GM21390 (cell line): Measurements from ENCODE around the gene NTPCR.
"Not testable (repeated sequence)": the region's sequence is repeated elsewhere in the genome, so short reads cannot be mapped to it uniquely, and the experiment has no call there.

Experiments
- ATAC-seq: cut with Tn5 transposase; IDR thresholded peaks from one replicate; pipeline ENCODE4 v1.9.1; 2021; ENCODE audit not compliant: unreplicated experiment

The NTPCR gene

DNA sequence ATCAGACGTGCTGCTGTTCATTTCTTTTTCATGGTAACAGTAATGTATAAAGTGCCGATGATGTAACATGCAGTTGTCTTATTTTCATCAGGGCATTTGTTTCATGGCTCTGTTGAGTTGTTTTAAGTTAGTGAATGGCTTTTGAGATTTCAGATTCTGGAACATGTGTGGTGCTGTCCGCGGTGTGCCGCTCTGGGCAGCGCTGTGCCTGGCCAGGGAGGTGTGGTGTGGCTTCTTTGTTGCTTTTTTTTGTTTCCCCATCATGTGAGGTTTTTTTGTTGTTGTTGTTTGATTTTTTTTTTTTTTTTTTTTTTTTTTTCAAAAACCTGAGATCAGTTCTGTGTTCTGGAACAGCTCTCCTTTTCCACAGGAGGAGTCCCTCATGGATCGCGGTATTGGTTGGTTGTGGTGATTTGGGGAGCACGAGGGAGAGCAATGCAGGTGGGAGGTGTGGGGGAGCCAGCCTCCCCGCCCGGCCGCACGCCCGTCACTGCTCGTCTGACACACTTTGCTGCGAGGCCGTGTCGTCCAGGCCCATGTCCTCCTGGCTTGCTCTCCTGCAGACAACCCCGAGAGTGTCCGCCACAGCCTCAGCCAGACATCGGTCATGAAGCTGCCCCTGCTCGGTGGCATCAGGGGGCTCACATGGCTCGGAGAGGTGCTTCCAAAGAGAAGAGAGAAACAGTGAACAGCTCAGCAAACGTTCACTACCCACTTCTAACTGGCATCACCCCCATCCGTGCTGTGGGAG lies 33.6 kb downstream of the NTPCR start:
- ATAC-seq = no peak

- ATAC-seq = no peak
Observed at GRCh38 chr1:232984577-232985425, 34.4 kb downstream of the NTPCR start.

DNA sequence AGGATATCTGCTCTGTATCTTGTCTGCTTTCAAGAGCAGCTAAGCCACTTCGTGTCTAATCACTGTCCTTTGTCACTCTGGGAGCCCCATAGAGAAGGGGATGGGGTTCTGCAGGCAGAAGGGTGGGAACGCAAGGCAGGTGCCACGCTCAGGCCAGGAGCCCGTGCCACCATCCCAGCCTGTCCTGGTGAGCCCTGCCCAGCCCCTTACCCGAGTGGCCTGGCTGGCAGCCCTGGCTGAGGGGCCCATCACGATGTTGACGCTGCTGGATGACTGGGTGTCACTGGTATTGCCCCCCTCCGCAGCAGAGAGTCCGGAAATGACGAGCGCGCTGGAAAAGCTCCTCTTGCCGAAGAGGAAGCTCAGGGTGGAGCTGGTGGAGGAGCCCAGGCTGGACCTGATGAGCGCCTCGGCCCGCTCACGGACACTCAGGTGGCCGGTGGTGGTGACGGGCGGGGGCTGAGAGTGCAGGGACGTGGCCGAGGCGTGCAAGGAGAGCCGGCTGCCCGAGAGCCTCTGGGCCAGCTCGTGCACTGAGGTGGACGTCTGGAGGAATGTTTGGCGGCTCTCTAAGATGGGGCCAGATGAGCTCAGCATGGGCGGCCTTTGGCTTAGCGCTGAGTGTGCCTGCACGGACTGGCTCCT lies 35.6 kb downstream of the NTPCR start:
- ATAC-seq = no peak

DNA sequence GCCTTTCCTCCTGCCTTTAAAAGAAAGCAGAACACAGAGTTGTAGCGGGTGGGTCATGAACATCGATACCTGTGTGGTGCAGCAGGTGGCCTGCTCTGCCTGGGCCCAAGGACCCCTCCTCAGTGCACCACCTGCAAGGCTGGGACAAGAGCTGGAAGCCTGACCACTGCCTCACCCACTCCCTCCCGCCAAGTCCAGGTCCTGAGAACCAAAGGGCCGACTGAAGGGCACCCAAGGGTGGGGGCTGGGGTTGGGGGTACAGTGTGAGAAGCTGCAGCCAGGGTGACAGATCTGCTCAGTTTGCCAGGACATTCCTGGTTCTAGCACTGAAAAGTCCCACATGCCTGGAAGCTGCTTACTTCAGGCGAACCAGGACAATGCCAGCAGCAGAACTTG lies 36.1 kb downstream of the NTPCR start:
- ATAC-seq = no peak

GRCh38 chr1:232987046-232987773 lies 36.8 kb downstream of the NTPCR start:
- no peak for ATAC-seq

- ATAC-seq = no peak
Observed at GRCh38 chr1:232987774-232988140, 37.3 kb downstream of the NTPCR start.

- no peak for ATAC-seq
Observed at GRCh38 chr1:232988572-232989040, 38.2 kb downstream of the NTPCR start.

DNA sequence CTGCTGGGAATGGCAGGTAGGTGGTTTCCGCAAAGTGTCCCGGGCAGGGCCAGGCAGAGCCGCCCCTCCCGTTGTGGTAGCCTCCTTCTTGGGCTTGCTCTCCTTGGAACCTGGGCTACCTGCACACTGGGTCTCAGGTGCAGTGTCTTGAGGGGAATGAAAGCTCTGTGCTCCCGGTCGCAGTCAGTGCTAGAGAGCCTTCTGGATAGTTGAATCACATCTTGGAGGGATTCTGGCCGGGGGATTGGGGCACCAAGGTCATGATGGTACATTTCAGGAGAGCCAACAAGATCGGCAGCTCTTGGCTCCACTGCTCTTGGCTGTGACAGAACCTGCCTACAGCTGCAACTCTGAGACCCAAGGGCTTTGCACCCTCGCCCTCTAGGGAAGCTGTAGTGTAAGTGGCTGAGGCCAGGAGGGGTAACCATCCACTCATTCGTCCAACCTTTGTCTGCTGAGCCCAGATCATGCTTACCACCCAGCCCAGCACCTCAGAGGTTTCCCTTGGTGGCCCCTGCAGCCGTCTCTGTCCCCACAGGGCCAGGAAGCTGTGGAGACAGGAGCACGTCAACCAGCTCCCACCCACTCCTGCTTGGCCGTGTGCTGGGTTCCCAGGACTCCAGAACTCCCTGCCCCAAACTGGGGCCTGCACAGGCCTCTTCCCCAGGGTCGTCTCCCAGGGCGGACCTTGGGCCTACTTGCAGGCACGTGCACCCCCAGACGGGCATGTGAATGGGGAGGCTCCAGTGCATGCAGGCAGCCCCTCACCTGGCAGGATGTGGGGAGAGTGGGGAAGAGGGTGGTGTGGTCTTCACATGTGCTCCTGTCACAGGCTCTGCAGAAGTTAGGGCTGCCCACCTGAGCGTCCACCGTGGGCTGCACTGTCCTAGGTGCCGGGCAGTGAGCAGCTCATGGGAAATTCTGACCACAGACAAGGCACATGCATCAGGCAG lies 40.0 kb downstream of the NTPCR start:
- no peak for ATAC-seq

GRCh38 chr1:232991238-232991637 lies 40.8 kb downstream of the NTPCR start:
- ATAC-seq = no peak

DNA sequence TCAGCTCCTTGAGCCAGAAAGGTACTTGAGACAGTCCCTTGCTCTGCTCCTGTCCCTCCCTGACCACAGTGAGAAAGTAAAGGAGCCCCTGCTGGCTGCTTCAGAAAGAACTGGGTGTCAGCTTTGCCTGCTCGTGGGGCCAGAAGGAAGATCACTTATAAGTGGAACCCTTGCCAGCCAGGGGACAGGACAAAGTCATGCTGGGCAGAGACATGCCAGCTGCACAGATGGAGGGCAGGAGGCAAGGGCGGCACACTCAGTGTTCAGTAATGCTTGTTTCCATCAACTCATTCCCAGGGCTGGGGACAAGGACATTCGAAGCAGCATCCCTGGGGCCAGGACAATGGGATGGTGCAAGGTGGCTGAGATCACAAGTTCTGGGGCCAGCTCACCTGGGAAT lies 41.8 kb downstream of the NTPCR start:
- ATAC-seq = no peak

GRCh38 chr1:232993555-232993954 lies 43.1 kb downstream of the NTPCR start:
- ATAC-seq = no peak

DNA sequence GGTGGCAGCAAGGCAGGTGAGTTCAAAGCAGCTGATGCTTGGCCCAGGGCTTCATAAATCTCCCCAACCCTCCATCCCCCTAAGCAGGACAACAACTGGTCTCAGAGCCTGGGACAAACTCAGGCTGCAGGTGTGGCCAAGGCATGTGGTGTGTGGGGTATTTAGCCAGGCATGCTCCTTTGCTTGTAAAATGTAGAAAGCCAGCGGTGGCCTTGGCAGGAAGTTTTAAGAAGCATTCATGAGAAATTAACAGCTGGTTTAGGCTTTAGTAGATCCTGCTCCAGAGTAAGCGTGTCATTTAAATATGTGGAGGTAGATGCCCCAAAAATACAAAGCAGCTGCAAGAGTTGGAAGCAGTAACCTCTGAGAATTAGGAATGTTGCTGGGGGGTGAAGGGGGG lies 44.8 kb downstream of the NTPCR start:
- ATAC-seq = no peak

- ATAC-seq = no peak
Observed at GRCh38 chr1:232996143-232996542, 45.7 kb downstream of the NTPCR start.

DNA sequence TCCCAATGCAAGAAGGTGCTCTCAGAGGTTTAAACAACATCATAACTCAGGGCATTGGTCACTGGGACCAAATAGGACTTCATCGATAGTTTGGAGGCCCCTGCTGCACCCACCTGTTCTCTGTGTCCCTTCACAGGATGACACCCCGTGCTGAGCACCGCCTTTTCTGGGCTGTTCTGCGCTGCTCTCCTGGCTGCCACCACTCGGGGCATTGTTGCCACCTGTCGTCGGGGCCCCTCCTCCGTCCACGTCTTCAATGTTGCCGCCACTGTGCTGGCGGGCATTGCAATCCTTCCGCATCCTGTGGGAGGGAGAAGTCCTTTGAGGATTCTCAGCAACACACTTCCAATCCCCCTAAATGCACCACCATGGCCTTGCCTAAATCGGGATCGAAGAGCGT lies 47.7 kb downstream of the NTPCR start:
- no peak for ATAC-seq

DNA sequence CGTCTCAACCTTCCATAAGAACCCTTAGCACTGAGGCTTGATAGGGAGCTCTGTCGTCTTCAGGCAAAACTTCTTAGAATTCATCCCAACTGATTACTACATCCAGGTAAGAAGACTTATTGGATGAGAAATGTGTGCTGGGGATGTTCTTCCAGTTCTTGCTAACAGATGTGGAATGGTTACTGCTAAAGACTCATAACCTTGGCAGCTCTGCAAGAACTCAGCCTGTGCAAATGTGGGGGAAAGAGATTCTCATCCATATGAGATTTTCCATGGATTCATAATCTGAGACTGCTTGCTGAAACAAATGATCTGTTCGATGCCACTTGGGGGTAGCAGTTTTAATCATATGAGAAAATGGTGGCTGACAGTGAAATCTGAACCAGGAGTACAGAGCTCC lies 48.2 kb downstream of the NTPCR start:
- no peak for ATAC-seq

- no peak for ATAC-seq
Observed at GRCh38 chr1:232999956-233000625, 49.7 kb downstream of the NTPCR start.

DNA sequence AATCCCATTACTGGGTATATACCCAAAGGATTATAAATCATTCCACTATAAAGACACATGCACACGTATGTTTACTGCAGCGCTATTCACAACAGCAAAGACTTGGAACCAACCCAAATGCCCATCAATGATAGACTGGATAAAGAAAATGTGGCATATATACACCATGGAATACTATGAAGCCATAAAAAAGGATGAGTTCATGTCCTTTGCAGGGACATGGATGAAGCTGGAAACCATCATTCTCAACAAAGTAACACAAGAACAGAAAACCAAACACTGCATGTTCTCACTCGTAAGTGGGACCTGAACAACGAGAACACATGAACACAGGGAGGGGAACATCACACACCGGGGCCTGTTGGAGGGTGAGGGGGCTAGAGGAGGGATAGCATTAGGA lies 53.2 kb downstream of the NTPCR start:
- not testable (repeated sequence) for ATAC-seq

- no peak for ATAC-seq
Observed at GRCh38 chr1:233004451-233004850, 54.0 kb downstream of the NTPCR start.

- no peak for ATAC-seq
Observed at GRCh38 chr1:233005156-233005555, 54.7 kb downstream of the NTPCR start.
